HCT116 (cell line): ENCODE data around the gene PTPN21. TPM values are rescaled to one million over a fixed set of nuclear protein-coding genes. Genes with fewer than 3 reads are reported as not detected.

Experiments used
- ATAC-seq: fragments of 200-7000 bp; cut with Tn5 transposase; 2 replicates; pipeline ENCODE4 v1.9.1; 2020; ENCODE audit warnings: mild to moderate bottlenecking, moderate library complexity
- BruUV-seq: library from RNA; stranded (reverse); fragments of 400-500 nt; replicated peaks from 2 replicates; lab custom pipeline; 2021; lab: Mats Ljungman, UMichigan
- CTCF ChIA-PET: fragments of 300-600 bp; sonication (Branson Sonifier 250); formaldehyde crosslinking; loops from one replicate; lab custom pipeline; 2021; ENCODE audit warnings: antibody characterized with exemption; lab: Charles Lee
- POLR2A ChIA-PET: fragments of 300-600, 350-600 bp; sonication (Branson Sonifier 250); formaldehyde crosslinking; loops from one replicate; lab custom pipeline; 2021; ENCODE audit warnings: antibody characterized with exemption; lab: Charles Lee
- RAD21 ChIA-PET, 2 experiments: fragments of 300-600 bp; sonication (Branson Sonifier 250); formaldehyde crosslinking; loops; one replicate each; lab custom pipeline; 2023; ENCODE audit warnings: low total read pairs in 2 of 2; ENCODE audit not compliant: uncharacterized antibody in 2 of 2, unreplicated experiment in 2 of 2, low non-redundant PET in 1 of 2; lab: Charles Lee
- DNase-seq: peaks from one replicate; pipeline ENCODE4 v3.0.0-alpha.2; 2010; ENCODE audit warnings: low read depth, low spot score
- H2AFZ ChIP-seq: fragments of 200-600 bp; shearing (Covaris generic), sonication (generic); 2 replicates; pipeline ENCODE4 v1.6.1; 2017; ENCODE audit warnings: low read depth, mixed run types, mixed read lengths, antibody characterized with exemption, low read length; ENCODE audit not compliant: poor library complexity, severe bottlenecking
- H3K27ac ChIP-seq: 2 replicates; pipeline ENCODE4 v1.5.1; 2012; ENCODE audit warnings: low read depth, low read length
- H3K27me3 ChIP-seq: fragments of 200-600 bp; sonication (generic); 2 replicates; pipeline ENCODE4 v1.6.1; 2016; ENCODE audit warnings: mixed run types, low read length, mixed read lengths; ENCODE audit not compliant: insufficient read depth
- H3K36me3 ChIP-seq, 2 experiments: fragments of 200-500 bp in 1 of 2; fragments of 200-600 bp in 1 of 2; sonication (Bioruptor generic) in 1 of 2; sonication (generic) in 1 of 2; 2 replicates each; pipeline versions ENCODE4 v1.5.1 to v1.6.1; 2014 to 2016; ENCODE audit warnings: low read length in 2 of 2, inconsistent platforms in 1 of 2, mixed read lengths in 1 of 2, mixed run types in 1 of 2; ENCODE audit not compliant: insufficient read depth in 2 of 2, control insufficient read depth in 1 of 2
- H3K4me1 ChIP-seq, 2 experiments: fragments of 200-600 bp in 1 of 2; sonication (generic) in 1 of 2; 2 replicates each; pipeline versions ENCODE4 v1.5.1 to v1.6.1; 2012 to 2017; ENCODE audit warnings: low read length in 2 of 2, inconsistent platforms in 1 of 2, mild to moderate bottlenecking in 1 of 2, mixed read lengths in 1 of 2, mixed run types in 1 of 2, moderate library complexity in 1 of 2; ENCODE audit not compliant: insufficient read depth in 2 of 2, control insufficient read depth in 1 of 2
- H3K4me2 ChIP-seq: fragments of 200-600 bp; sonication (generic); 2 replicates; pipeline ENCODE4 v1.6.1; 2017; ENCODE audit warnings: mixed run types, low read length, mixed read lengths
- H3K4me3 ChIP-seq, 2 experiments: fragments of 200-600 bp in 1 of 2; sonication (generic) in 1 of 2; replicated peaks in 1 of 2; 2 replicates each; pipeline ENCODE4 v1.5.1; 2011 to 2016; ENCODE audit warnings: low read length in 2 of 2, control low read depth in 1 of 2, low read depth in 1 of 2, mild to moderate bottlenecking in 1 of 2, mixed read lengths in 1 of 2, mixed run types in 1 of 2
- H3K79me2 ChIP-seq: fragments of 200-600 bp; sonication (generic); 2 replicates; pipeline ENCODE4 v1.6.1; 2017; ENCODE audit warnings: mild to moderate bottlenecking, mixed run types, low read length, moderate library complexity, mixed read lengths; ENCODE audit not compliant: insufficient read depth
- H3K9ac ChIP-seq: fragments of 200-600 bp; sonication (generic); 2 replicates; pipeline ENCODE4 v1.6.1; 2016; ENCODE audit warnings: low read length, mixed read lengths
- H3K9me2 ChIP-seq: fragments of 200-600 bp; sonication (generic), shearing (Covaris generic); 2 replicates; pipeline ENCODE4 v1.6.1; 2017; ENCODE audit warnings: mixed run types, mild to moderate bottlenecking, moderate library complexity; ENCODE audit not compliant: insufficient read depth
- H3K9me3 ChIP-seq, 2 experiments: fragments of 200-500 bp in 1 of 2; fragments of 200-600 bp in 1 of 2; sonication (Bioruptor generic) in 1 of 2; sonication (generic) in 1 of 2; 2 replicates each; pipeline ENCODE4 v1.6.1; 2014 to 2017; ENCODE audit warnings: low read length in 2 of 2, mixed read lengths in 2 of 2, inconsistent platforms in 1 of 2, low read depth in 1 of 2, mild to moderate bottlenecking in 1 of 2, mixed run types in 1 of 2, moderate library complexity in 1 of 2; ENCODE audit not compliant: control insufficient read depth in 1 of 2, insufficient read depth in 1 of 2
- H4K20me1 ChIP-seq: fragments of 200-600 bp; sonication (generic), shearing (Covaris generic); 2 replicates; pipeline ENCODE4 v1.6.1; 2017; ENCODE audit warnings: mixed run types, mild to moderate bottlenecking, moderate library complexity; ENCODE audit not compliant: insufficient read depth
- CEBPB ChIP-seq: IDR thresholded peaks from 2 replicates; pipeline ENCODE4 v1.6.1; 2012; ENCODE audit warnings: low read depth
- EGR1 ChIP-seq: IDR thresholded peaks from 2 replicates; pipeline ENCODE4 v1.6.1; 2012; ENCODE audit warnings: low read depth
- EZH2 ChIP-seq: fragments of 200-600 bp; sonication (generic); IDR thresholded peaks from 2 replicates; pipeline ENCODE4 v1.6.1; 2017; ENCODE audit warnings: antibody characterized with exemption, mixed run types
- JUND ChIP-seq: IDR thresholded peaks from 2 replicates; pipeline ENCODE4 v1.6.1; 2012
- POLR2A ChIP-seq: IDR thresholded peaks from 2 replicates; pipeline ENCODE4 v1.7.0; 2011; ENCODE audit warnings: borderline replicate concordance; ENCODE audit not compliant: insufficient read depth, insufficient read length; ENCODE audit errors: extremely low read depth
- RAD21 ChIP-seq: IDR thresholded peaks from 2 replicates; pipeline ENCODE4 v1.6.1; 2012; ENCODE audit warnings: low read depth, mild to moderate bottlenecking
- SIN3A ChIP-seq: IDR thresholded peaks from 2 replicates; pipeline ENCODE4 v1.6.1; 2012; ENCODE audit warnings: low read depth
- SP1 ChIP-seq: IDR thresholded peaks from 2 replicates; pipeline ENCODE4 v1.6.1; 2012; ENCODE audit warnings: low read depth
- TCF7L2 ChIP-seq: IDR thresholded peaks from 2 replicates; pipeline ENCODE4 v1.7.0; 2011; ENCODE audit warnings: borderline replicate concordance, inconsistent platforms; ENCODE audit not compliant: insufficient read depth, insufficient read length; ENCODE audit errors: extremely low read depth
- ZFX ChIP-seq: fragments of 450-650 bp; IDR thresholded peaks from 2 replicates; pipeline ENCODE4 v1.6.1; 2017
- intact Hi-C: fragments of 100-400 bp; cut with micrococcal nuclease; formaldehyde crosslinking; loops from 2 replicates; pipeline ENCODE4 v1.10.0; 2022
- total RNA-seq: library from RNA; stranded (reverse); gene quantifications from one replicate; pipeline ENCODE4 v1.2.1, GENCODE V29; 2021; ENCODE audit not compliant: unreplicated experiment
- TF ChIP-seq, protein P1 (sequence below): IDR thresholded peaks from 2 replicates; pipeline ENCODE4 v1.6.1; 2012
- TF ChIP-seq, protein P2 (sequence below): IDR thresholded peaks from 2 replicates; pipeline ENCODE4 v1.6.1; 2012; ENCODE audit warnings: low read depth
- TF ChIP-seq, protein P3 (sequence below): IDR thresholded peaks from 2 replicates; pipeline ENCODE4 v1.6.1; 2011; ENCODE audit warnings: mild to moderate bottlenecking, low read length, moderate library complexity; ENCODE audit not compliant: insufficient replicate concordance; ENCODE audit errors: extremely low read depth
- TF ChIP-seq, protein P4 (sequence below): IDR thresholded peaks from 2 replicates; pipeline ENCODE4 v1.6.1; 2012

PTPN21 gene
- total RNA-seq, 1 experiment from 2014 or later: 7.6 TPM

DNA sequence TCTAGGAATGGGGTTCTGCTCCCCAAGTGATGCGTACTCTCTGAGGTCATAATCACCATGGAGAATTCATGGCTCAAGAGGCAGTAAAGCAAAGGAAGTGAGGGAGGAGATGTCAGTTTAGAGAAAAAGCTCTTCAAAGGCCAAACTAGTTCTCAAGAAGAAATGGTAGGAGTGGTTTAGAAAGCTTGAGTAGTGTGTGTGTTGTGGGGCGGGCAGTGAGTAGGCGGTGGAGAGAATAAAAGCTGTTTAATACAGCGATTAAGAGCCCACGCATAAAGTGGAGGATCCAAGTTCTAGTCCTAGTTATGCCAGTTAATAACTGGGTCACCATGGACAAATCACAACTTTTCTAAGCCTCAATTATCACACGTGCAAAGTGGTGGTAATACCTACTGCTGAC is 55.6 kb downstream of the PTPN21 start (continued):
- TF ChIP-seq POLR2A (no peak), TCF7L2 (no peak), EZH2 (no peak), SIN3A (no peak), EGR1 (no peak)
- TF ChIP-seq, protein P1, sequence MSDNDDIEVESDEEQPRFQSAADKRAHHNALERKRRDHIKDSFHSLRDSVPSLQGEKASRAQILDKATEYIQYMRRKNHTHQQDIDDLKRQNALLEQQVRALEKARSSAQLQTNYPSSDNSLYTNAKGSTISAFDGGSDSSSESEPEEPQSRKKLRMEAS: no peak

DNA sequence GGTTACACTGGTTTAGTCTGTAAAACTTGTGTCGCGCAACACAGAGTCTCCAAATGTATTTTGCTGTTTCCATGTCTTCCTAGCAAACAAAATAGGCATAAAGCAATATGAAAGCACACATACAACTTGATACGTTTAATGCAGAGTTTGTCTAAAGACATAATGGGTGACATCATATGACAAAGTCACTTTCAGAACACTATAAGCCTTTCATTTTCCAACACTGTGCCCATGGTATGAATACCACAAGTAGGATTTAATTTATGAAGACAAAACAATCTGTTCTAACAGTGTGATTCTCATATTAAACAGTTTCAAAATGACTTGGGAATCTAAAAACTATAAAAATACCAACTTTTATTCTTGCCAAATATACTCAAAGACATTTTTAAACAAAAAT is 58.4 kb downstream of the PTPN21 start:
- Histone ChIP-seq H3K9ac (no peak overlapping the region), H3K4me2 (no peak overlapping the region), H3K9me3 (no peaks in the 10 kb centered on the region), H2AFZ (no peak overlapping the region), H3K79me2 (no peaks in the 10 kb centered on the region), H3K4me3 (no peak overlapping the region), H3K27ac (no peak overlapping the region), H3K36me3 (no peaks in the 10 kb centered on the region; a peak in 1 of 4 replicates), H4K20me1 (no peaks in the 10 kb centered on the region)
- BruUV-seq: no TSS peak
- CTCF ChIA-PET: no interaction called here
- no peak for ATAC-seq
- no peak for TF ChIP-seq RAD21
- no peak for TF ChIP-seq CEBPB
- no peak for TF ChIP-seq SIN3A
- no peak for TF ChIP-seq SP1
- TF ChIP-seq EZH2: no peak
- TF ChIP-seq, protein P2, sequence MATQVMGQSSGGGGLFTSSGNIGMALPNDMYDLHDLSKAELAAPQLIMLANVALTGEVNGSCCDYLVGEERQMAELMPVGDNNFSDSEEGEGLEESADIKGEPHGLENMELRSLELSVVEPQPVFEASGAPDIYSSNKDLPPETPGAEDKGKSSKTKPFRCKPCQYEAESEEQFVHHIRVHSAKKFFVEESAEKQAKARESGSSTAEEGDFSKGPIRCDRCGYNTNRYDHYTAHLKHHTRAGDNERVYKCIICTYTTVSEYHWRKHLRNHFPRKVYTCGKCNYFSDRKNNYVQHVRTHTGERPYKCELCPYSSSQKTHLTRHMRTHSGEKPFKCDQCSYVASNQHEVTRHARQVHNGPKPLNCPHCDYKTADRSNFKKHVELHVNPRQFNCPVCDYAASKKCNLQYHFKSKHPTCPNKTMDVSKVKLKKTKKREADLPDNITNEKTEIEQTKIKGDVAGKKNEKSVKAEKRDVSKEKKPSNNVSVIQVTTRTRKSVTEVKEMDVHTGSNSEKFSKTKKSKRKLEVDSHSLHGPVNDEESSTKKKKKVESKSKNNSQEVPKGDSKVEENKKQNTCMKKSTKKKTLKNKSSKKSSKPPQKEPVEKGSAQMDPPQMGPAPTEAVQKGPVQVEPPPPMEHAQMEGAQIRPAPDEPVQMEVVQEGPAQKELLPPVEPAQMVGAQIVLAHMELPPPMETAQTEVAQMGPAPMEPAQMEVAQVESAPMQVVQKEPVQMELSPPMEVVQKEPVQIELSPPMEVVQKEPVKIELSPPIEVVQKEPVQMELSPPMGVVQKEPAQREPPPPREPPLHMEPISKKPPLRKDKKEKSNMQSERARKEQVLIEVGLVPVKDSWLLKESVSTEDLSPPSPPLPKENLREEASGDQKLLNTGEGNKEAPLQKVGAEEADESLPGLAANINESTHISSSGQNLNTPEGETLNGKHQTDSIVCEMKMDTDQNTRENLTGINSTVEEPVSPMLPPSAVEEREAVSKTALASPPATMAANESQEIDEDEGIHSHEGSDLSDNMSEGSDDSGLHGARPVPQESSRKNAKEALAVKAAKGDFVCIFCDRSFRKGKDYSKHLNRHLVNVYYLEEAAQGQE: no peak
- TF ChIP-seq ZFX: no peak
- TF ChIP-seq, protein P3, sequence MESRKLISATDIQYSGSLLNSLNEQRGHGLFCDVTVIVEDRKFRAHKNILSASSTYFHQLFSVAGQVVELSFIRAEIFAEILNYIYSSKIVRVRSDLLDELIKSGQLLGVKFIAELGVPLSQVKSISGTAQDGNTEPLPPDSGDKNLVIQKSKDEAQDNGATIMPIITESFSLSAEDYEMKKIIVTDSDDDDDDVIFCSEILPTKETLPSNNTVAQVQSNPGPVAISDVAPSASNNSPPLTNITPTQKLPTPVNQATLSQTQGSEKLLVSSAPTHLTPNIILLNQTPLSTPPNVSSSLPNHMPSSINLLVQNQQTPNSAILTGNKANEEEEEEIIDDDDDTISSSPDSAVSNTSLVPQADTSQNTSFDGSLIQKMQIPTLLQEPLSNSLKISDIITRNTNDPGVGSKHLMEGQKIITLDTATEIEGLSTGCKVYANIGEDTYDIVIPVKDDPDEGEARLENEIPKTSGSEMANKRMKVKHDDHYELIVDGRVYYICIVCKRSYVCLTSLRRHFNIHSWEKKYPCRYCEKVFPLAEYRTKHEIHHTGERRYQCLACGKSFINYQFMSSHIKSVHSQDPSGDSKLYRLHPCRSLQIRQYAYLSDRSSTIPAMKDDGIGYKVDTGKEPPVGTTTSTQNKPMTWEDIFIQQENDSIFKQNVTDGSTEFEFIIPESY: no peak
- TF ChIP-seq EGR1: no peak
- TF ChIP-seq, protein P4, sequence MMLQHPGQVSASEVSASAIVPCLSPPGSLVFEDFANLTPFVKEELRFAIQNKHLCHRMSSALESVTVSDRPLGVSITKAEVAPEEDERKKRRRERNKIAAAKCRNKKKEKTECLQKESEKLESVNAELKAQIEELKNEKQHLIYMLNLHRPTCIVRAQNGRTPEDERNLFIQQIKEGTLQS: no peak
- no peak for TF ChIP-seq POLR2A
- TF ChIP-seq JUND: no peak
- TF ChIP-seq, all 23 proteins: peak for 0
- ChIA-PET RAD21 (no interaction called here), POLR2A (no interaction called here)
- no peaks in the 10 kb centered on the region for H3K27me3 ChIP-seq
- no peaks in the 10 kb centered on the region for H3K4me1 ChIP-seq
- H3K9me2 ChIP-seq: no peaks in the 10 kb centered on the region
- intact Hi-C loops: no loop called here
- DNase-seq: no peak
